Activated effector memory CD4-positive, alpha-beta T cell treated with Interleukin-2 at 50 U/mL for 16 hours (primary cell): ENCODE measurements around the gene CLEC18A.
"Not testable (repeated sequence)": the region's sequence is repeated elsewhere in the genome, so short reads cannot be mapped to it uniquely, and the experiment has no call there.

Experiments
- DNase-seq: peaks from one replicate; pipeline ENCODE4 v3.0.0-alpha.2; 2020

The CLEC18A gene

GRCh38 chr16:69951017-69951671, at the start of gene CLEC18A:
Gene CLEC18A, plus strand, starts transcription at chr16:69951334. Its CDS starts 33 bp downstream, at chr16:69951367.
- not testable (repeated sequence) for DNase-seq

- no peak for DNase-seq
Measured at GRCh38 chr16:69903865-69904415, 47.2 kb upstream of the CLEC18A start.

- DNase-seq = no peak
Measured at GRCh38 chr16:69904495-69905170, 46.5 kb upstream of the CLEC18A start.

- no peak for DNase-seq
Measured at GRCh38 chr16:69905171-69905555, 46.0 kb upstream of the CLEC18A start.

- no peak for DNase-seq
Measured at GRCh38 chr16:69906838-69907401, 44.2 kb upstream of the CLEC18A start.

GRCh38 chr16:69909043-69909442, 42.1 kb upstream of the CLEC18A start:
- no peak for DNase-seq

GRCh38 chr16:69909760-69910159, 41.4 kb upstream of the CLEC18A start:
- no peak for DNase-seq

GRCh38 chr16:69910964-69911363, 40.2 kb upstream of the CLEC18A start:
- no peak for DNase-seq

GRCh38 chr16:69916462-69916861, 34.7 kb upstream of the CLEC18A start:
- DNase-seq = no peak

GRCh38 chr16:69917311-69917710, 33.8 kb upstream of the CLEC18A start:
- DNase-seq = no peak

- no peak for DNase-seq
Measured at GRCh38 chr16:69917739-69918138, 33.4 kb upstream of the CLEC18A start.

GRCh38 chr16:69918241-69918640, 32.9 kb upstream of the CLEC18A start:
- DNase-seq = no peak

GRCh38 chr16:69921127-69921526, 30.0 kb upstream of the CLEC18A start:
- DNase-seq = no peak

- no peak for DNase-seq
Measured at GRCh38 chr16:69922200-69922599, 28.9 kb upstream of the CLEC18A start.

GRCh38 chr16:69924041-69924775, 26.9 kb upstream of the CLEC18A start:
- no peak for DNase-seq

- no peak for DNase-seq
Measured at GRCh38 chr16:69924777-69925191, 26.4 kb upstream of the CLEC18A start.

- no peak for DNase-seq
Measured at GRCh38 chr16:69925311-69925710, 25.8 kb upstream of the CLEC18A start.

- no peak for DNase-seq
Measured at GRCh38 chr16:69926241-69926640, 24.9 kb upstream of the CLEC18A start.

GRCh38 chr16:69927056-69927757, 23.9 kb upstream of the CLEC18A start:
- no peak for DNase-seq

GRCh38 chr16:69928856-69929400, 22.2 kb upstream of the CLEC18A start:
- no peak for DNase-seq

- no peak for DNase-seq
Measured at GRCh38 chr16:69929480-69929879, 21.7 kb upstream of the CLEC18A start.

GRCh38 chr16:69930117-69930776, 20.9 kb upstream of the CLEC18A start:
- DNase-seq = no peak
